ENCODE measurements around the gene WARS2.
"Not testable (repeated sequence)": the region's sequence is repeated elsewhere in the genome, so short reads cannot be mapped to it uniquely, and the experiment has no call there.

Gene WARS2

GRCh38 chr1:119140177-119141019 is at the start of gene WARS2:
TSS of gene WARS2 (minus strand) at chr1:119140653. CDS start at chr1:119140644, 9 bp downstream.
- 0 out of 2 replicates have a peak, but pooled peaks have one; percentile 4 for TF ChIP-seq ZFX (IDR thresholded peaks at IDR 0.05)
- no peak for TF ChIP-seq CTCF (conservative IDR thresholded peaks at IDR 0.05)
- H3K27ac ChIP-seq = peak within 1 kb of the TSS; percentile 83

- no peak overlapping the region for H3K27ac ChIP-seq
- no peak for TF ChIP-seq CTCF (conservative IDR thresholded peaks at IDR 0.05)
- no peak for TF ChIP-seq ZFX (IDR thresholded peaks at IDR 0.05)
Observed at GRCh38 chr1:119188926-119189325, 48.5 kb upstream of the WARS2 start.

- no peak for TF ChIP-seq ZFX (IDR thresholded peaks at IDR 0.05)
- TF ChIP-seq CTCF (conservative IDR thresholded peaks at IDR 0.05) = no peak
- no peak overlapping the region for H3K27ac ChIP-seq
Observed at GRCh38 chr1:119187416-119187815, 47.0 kb upstream of the WARS2 start.

GRCh38 chr1:119186471-119186870 is 46.0 kb upstream of the WARS2 start:
- no peak overlapping the region for H3K27ac ChIP-seq
- TF ChIP-seq CTCF (conservative IDR thresholded peaks at IDR 0.05) (no peak), ZFX (IDR thresholded peaks at IDR 0.05) (no peak)

- H3K27ac ChIP-seq = no peak overlapping the region
- no peak for TF ChIP-seq ZFX (IDR thresholded peaks at IDR 0.05)
- peak; percentile 26 for TF ChIP-seq CTCF (conservative IDR thresholded peaks at IDR 0.05)
Observed at GRCh38 chr1:119184972-119185371, 44.5 kb upstream of the WARS2 start.

- H3K27ac ChIP-seq = no peak overlapping the region
- TF ChIP-seq CTCF (conservative IDR thresholded peaks at IDR 0.05) (no peak), ZFX (IDR thresholded peaks at IDR 0.05) (no peak)
Observed at GRCh38 chr1:119181218-119181617, 40.8 kb upstream of the WARS2 start.

- no peak for TF ChIP-seq CTCF (conservative IDR thresholded peaks at IDR 0.05)
- no peak overlapping the region for H3K27ac ChIP-seq
Observed at GRCh38 chr1:119179051-119179450, 38.6 kb upstream of the WARS2 start.

GRCh38 chr1:119172927-119173326 is 32.5 kb upstream of the WARS2 start:
- not testable (repeated sequence) for H3K27ac ChIP-seq

- H3K27ac ChIP-seq = not testable (repeated sequence)
Observed at GRCh38 chr1:119171381-119172010, 31.0 kb upstream of the WARS2 start.
